ENCODE data around the gene NME8.

Gene NME8

GRCh38 chr7:37817591-37817960 lies 30.8 kb upstream of the NME8 start:
- Histone ChIP-seq H3K27ac (no peak overlapping the region), H2AFZ (no peak overlapping the region)
- no peak for TF ChIP-seq CTCF (IDR thresholded peaks at IDR 0.05)

GRCh38 chr7:37817996-37818720 lies 30.2 kb upstream of the NME8 start:
- H3K79me2 ChIP-seq, result no peaks in the 10 kb centered on the region
- H3K4me2 ChIP-seq (ENCODE audit: low read length), result no peak overlapping the region
- H2AFZ ChIP-seq, result no peak overlapping the region
- no peaks in the 10 kb centered on the region for H3K27me3 ChIP-seq (ENCODE audit: control insufficient read depth, insufficient read depth, low read length)
- no peak for TF ChIP-seq CTCF (IDR thresholded peaks at IDR 0.05)
- H3K4me1 ChIP-seq, result no peaks in the 10 kb centered on the region
- H3K9me3 ChIP-seq (ENCODE audit: control insufficient read depth, low read length), result no peaks in the 10 kb centered on the region
- H3K27ac ChIP-seq, result no peak overlapping the region
- H3K9ac ChIP-seq, result no peak overlapping the region
- no peaks in the 10 kb centered on the region for H3K36me3 ChIP-seq (ENCODE audit: control insufficient read depth, insufficient read depth, low read length)
- H3K4me3 ChIP-seq (ENCODE audit: low read depth, low read length), result no peak overlapping the region

More at GRCh38 chr7:37817591-37817960, 30.8 kb upstream of the NME8 start:
- no peak overlapping the region for H3K4me3 ChIP-seq (ENCODE audit: low read depth, low read length)
- no peak overlapping the region for H3K9ac ChIP-seq
- no peaks in the 10 kb centered on the region for H3K79me2 ChIP-seq
- H3K4me2 ChIP-seq (ENCODE audit: low read length), result no peak overlapping the region
- H3K36me3 ChIP-seq (ENCODE audit: control insufficient read depth, insufficient read depth, low read length), result no peaks in the 10 kb centered on the region
- H3K27me3 ChIP-seq (ENCODE audit: control insufficient read depth, insufficient read depth, low read length), result no peaks in the 10 kb centered on the region
- no peaks in the 10 kb centered on the region for H3K9me3 ChIP-seq (ENCODE audit: control insufficient read depth, low read length)
- no peaks in the 10 kb centered on the region for H3K4me1 ChIP-seq

GRCh38 chr7:37820708-37821468 lies 27.5 kb upstream of the NME8 start:
- H3K27me3 ChIP-seq (ENCODE audit: control insufficient read depth, insufficient read depth, low read length), result no peaks in the 10 kb centered on the region
- H3K36me3 ChIP-seq (ENCODE audit: control insufficient read depth, insufficient read depth, low read length), result no peaks in the 10 kb centered on the region
- no peaks in the 10 kb centered on the region for H3K9me3 ChIP-seq (ENCODE audit: control insufficient read depth, low read length)
- H2AFZ ChIP-seq, result no peak overlapping the region
- no peaks in the 10 kb centered on the region for H3K4me1 ChIP-seq
- no peak overlapping the region for H3K4me2 ChIP-seq (ENCODE audit: low read length)
- no peak overlapping the region for H3K27ac ChIP-seq
- no peak for TF ChIP-seq CTCF (IDR thresholded peaks at IDR 0.05)
- no peak overlapping the region for H3K9ac ChIP-seq
- no peaks in the 10 kb centered on the region for H3K79me2 ChIP-seq
- no peak overlapping the region for H3K4me3 ChIP-seq (ENCODE audit: low read depth, low read length)

- Histone ChIP-seq H3K9ac (no peak overlapping the region), H3K4me2 (ENCODE audit: low read length) (no peak overlapping the region), H3K9me3 (ENCODE audit: control insufficient read depth, low read length) (no peaks in the 10 kb centered on the region), H3K79me2 (no peaks in the 10 kb centered on the region), H3K36me3 (ENCODE audit: control insufficient read depth, insufficient read depth, low read length) (no peaks in the 10 kb centered on the region), H3K4me3 (ENCODE audit: low read depth, low read length) (no peak overlapping the region), H3K4me1 (peaks cover 8% of the 10 kb centered on the region), H2AFZ (no peak overlapping the region), H3K27ac (no peak overlapping the region), H3K27me3 (ENCODE audit: control insufficient read depth, insufficient read depth, low read length) (no peaks in the 10 kb centered on the region)
- no peak for TF ChIP-seq CTCF (IDR thresholded peaks at IDR 0.05)
These were observed 25.5 kb upstream of the NME8 start for GRCh38 chr7:37822946-37823345.

Data from parathyroid adenoma (tissue), 2 donors.